Measurements from ENCODE around the gene CNDP1.

CNDP1 gene

DNA sequence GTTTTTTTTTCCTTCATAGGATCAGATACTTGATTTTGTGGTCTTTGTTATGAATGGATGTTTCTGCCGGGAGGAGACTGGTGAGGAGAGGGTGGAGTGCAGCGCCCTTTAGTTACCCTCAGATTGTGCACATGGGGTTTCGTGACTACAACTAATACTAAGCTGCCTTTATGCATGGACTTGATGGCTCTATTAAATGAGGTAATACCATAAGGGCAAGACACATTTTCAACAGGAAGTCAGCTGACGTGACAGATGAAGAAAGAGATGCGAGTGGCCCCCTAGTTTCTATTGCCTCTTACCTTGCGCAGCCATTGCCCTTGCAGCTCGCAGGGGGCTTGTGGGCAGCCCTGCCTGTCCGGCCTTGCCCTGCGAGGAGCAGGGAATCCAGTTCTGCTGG lies 87.8 kb downstream of the CNDP1 start:
- in situ Hi-C loops (cut with HindIII; ENCODE audit: low sequenced_read_pairs): no loop called here

DNA sequence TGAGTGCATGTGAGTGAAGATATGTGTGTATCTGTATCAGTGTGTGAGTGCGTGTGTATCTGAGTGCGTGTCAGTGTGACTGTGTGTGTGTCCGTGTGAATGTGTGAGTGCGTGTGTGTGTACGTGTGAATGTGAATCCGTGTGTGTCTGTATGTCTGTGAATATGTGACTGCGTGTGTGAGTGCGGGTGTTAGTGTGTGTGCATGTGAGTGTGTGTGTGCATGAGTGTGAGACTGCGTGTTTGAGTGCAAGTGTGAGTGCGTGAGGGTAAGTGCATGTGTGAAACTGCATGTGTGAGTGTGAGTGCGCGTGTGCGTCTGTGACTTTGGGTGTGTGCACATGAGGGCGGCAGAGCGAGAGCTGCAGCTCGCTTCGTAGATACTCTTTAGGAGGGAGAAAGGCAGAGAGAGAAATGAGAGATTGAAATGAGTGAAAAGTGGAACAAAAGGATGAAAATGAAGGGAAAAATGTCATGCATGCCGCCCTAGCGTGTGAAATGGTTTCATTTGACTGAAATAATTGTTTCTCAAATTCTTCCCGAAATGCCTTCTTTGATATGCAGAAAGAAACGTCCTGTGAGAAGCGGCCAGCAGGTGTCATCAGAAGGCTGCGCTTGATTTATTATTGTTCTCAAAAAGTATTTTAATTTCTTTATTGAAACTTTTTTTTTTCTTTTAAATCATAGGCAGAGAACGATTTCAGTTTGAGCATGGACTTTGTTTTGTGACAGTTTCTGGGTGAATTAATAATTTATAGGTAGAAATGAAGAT lies 88.9 kb downstream of the CNDP1 start:
- in situ Hi-C loops (cut with HindIII; ENCODE audit: low sequenced_read_pairs): no loop called here

DNA sequence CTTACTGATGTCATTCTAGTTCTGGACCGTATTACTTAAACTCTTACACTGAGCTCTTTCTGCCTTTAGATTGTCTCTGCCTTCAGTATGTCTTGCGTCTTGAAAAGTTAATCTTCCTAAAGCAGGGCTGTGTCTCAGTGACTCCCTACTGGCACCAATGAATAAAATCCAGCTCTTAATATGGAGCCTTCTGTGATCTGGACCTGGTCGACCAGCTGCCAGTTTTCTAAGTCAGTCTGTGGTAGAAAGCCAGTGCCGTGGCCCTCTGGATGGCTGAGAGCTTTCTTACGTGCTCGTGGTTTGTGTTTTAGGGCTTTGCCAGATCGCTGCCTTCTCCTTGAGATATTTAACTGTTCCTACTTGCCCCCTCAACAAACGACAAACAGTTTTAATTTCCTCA lies 90.2 kb downstream of the CNDP1 start:
- in situ Hi-C loops (cut with HindIII; ENCODE audit: low sequenced_read_pairs): no loop called here

DNA sequence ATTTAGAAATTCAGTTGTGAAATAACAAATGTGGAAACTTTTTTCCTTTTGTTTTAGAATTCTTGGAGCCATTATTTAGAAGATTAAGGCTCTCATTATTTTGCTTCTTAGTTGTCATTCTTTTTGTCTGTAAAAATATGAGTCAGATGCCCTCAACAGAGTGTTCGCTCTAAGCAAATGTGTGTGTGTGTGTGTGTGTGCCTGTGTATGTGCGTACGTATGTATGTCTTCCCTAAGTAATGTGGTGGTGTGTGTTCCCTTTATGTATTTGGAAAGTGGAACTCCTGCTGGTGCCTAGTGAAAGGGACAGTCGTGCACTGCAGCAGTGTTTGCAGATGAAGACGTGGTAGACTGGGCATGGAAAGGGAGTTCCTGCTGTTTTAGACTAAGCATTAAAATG lies 90.9 kb downstream of the CNDP1 start:
- in situ Hi-C loops (cut with HindIII; ENCODE audit: low sequenced_read_pairs): no loop called here

DNA sequence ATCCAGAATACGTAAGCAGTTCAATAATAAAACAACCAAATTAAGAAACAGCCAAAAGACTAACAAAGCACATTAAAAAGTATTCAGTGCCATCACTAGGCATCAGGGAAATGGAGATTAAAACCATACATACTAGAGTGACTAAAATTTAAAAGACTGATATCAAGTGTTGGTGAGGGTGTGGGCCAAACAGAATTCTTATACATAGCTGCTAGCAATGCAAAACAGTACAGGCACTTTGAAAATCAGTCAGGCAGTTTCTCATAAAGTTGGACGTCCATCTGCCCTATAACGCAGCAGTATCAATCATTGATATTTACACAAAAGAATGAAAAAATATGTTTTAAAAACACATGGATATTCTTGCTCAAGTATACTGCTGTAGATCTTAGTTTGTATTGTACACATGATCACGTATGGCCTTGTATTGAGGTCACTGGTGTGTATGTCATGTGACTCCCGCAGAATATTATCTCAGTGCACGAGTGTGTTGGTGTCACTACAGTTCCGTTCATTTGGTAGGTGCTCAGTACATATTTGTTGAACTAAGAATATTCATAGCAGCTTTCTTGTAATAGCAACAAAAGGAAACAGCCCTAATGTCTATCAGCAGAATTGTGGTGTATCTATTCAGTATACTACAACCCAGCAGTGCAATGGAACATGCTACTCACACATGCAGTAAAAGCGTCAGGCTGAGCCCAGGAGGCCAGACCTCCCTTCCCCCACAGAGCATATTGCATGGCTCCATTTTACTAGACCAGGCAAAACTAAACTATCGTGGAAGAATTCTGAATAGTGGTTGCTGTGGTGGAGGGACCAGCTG lies 92.0 kb downstream of the CNDP1 start:
- in situ Hi-C loops (cut with HindIII; ENCODE audit: low sequenced_read_pairs): no loop called here

DNA sequence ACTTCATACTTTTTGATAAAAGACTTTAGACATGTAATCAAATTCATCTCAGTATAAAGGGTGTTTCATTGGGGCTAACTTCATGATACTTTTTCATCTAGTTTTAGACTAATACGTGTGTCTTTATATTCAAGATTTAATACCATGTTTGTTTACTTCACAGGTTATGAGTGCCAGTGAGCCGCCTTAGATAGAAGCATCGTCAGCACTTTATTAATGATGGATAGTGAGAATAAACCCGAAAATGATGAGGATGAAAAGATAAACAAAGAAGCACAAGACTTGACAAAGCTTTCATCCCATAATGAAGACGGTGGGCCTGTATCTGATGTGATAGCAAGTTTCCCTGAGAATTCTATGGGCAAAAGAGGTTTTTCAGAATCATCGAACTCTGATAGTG lies 96.5 kb downstream of the CNDP1 start:
- in situ Hi-C loops (cut with HindIII; ENCODE audit: low sequenced_read_pairs): no loop called here

DNA sequence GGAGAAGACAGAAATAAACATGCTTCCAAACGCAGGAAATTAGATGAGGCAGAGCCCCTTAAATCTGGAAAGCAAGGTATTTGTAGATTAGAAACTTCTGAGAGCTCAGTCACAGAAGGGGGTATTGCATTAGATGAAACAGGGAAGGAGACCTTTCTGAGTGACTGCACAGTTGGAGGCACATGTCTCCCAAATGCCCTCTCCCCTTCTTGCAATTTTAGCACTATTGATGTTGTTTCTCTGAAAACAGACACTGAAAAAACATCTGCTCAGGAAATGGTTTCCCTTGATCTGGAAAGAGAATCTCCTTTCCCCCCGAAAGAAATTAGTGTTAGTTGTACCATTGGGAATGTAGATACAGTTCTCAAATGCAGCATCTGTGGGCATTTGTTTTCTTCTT lies 96.9 kb downstream of the CNDP1 start:
- in situ Hi-C loops (cut with HindIII; ENCODE audit: low sequenced_read_pairs): no loop called here

DNA sequence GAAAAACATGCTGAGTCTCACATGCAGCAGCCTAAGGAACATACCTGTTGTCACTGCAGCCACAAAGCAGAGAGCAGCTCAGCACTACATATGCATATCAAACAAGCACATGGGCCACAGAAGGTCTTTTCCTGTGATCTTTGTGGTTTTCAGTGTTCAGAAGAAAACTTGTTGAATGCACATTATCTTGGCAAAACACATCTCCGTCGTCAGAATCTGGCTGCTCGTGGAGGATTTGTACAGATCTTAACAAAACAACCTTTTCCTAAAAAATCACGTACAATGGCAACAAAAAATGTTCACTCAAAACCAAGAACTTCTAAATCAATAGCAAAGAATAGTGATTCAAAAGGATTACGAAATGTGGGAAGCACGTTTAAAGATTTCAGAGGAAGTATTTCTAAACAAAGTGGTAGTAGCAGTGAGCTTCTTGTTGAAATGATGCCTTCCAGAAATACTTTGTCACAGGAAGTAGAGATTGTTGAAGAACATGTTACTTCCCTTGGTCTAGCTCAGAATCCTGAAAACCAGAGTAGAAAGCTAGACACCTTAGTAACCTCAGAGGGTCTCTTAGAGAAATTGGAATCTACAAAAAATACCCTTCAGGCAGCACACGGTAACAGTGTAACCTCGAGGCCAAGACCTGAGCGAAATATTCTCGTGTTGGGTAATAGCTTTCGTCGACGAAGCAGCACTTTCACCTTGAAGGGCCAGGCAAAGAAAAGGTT lies 97.5 kb downstream of the CNDP1 start:
- in situ Hi-C loops (cut with HindIII; ENCODE audit: low sequenced_read_pairs): no loop called here

DNA sequence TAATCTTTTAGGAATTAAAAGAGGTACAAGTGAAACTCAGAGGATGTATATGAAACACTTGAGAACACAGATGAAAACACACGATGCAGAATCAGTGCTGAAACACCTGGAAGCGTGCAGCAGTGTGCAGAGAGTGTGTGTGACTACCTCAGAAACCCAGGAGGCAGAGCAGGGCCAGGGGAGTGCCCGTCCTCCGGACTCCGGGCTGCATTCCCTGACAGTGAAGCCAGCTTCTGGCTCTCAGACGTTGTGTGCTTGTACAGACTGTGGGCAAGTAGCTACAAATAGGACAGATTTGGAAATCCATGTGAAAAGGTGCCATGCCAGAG lies 98.0 kb downstream of the CNDP1 start:
- in situ Hi-C loops (cut with HindIII; ENCODE audit: low sequenced_read_pairs): no loop called here

DNA sequence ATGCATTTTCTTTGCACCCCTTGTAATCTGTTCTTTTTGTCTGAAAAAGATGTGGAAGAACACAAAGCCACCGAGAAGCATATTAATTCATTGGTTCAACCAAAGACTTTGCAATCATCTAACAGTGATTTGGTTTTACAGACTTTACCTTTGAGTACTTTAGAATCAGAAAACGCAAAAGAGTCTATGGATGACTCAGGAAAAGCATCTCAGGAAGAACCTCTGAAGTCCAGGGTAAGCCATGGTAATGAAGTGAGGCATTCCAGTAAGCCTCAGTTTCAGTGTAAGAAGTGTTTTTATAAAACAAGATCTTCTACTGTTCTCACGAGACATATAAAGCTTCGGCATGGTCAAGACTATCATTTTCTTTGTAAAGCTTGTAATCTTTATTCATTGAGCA lies 98.6 kb downstream of the CNDP1 start:
- in situ Hi-C loops (cut with HindIII; ENCODE audit: low sequenced_read_pairs): no loop called here

DNA sequence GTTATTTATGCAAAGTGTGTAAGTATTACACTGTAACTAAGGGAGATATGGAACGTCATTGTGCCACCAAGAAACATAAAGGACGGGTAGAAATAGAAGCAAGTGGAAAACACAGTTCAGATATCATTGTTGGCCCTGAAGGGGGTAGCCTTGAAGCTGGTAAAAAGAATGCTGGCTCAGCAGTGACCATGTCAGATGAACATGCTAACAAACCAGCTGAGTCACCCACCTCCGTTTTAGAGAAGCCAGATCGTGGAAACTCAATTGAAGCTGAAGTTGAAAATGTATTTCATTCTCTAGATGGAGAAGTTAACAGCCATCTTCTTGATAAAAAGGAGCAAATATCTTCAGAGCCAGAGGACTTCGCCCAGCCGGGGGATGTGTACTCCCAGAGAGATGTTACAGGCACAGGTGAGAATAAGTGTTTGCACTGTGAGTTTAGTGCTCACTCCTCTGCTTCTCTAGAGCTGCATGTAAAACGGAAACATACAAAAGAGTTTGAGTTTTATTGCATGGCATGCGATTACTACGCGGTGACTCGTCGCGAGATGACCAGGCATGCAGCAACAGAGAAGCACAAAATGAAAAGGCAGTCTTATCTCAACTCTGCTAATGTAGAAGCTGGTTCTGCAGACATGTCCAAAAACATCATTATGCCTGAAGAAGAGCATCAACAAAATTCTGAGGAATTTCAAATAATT lies 99.5 kb downstream of the CNDP1 start:
- in situ Hi-C loops (cut with HindIII; ENCODE audit: low sequenced_read_pairs): no loop called here

DNA sequence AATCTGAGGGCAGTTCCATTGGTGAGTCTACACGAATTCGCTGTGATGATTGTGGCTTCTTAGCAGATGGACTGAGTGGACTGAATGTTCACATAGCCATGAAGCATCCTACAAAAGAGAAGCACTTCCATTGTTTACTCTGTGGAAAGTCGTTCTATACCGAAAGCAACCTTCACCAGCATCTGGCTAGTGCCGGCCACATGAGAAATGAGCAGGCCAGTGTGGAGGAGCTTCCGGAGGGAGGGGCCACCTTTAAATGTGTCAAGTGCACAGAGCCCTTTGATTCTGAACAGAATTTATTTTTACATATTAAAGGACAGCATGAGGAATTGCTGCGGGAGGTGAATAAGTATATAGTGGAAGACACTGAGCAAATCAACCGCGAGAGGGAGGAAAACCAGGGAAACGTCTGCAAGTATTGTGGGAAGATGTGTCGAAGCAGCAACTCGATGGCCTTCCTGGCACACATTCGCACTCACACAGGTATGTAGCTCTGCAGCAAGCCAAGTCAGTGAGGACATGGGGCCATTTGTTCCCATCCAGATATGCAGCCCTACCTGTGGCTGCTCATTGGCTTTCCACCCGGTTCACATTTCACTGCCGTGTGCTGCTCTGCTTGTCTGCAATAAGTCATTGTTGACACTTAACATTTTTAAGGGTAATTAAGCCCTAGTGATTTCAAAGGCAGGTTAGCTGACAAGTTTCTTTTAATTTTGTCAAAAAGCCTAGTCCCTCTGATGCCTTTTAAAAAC lies 101.1 kb downstream of the CNDP1 start:
- in situ Hi-C loops (cut with HindIII; ENCODE audit: low sequenced_read_pairs): no loop called here

All from endothelial cell of hepatic sinusoid (primary cell).